GM06990 (cell line): Measurements from ENCODE around the gene GDPD4.
"Not testable (repeated sequence)": the region's sequence is repeated elsewhere in the genome, so short reads cannot be mapped to it uniquely, and the experiment has no call there.

Source experiments
- DNase-seq: peaks from one replicate; pipeline ENCODE4 v3.0.0-alpha.2; 2011; ENCODE audit not compliant: insufficient read length; ENCODE audit errors: extremely low read depth
- H3K27me3 ChIP-seq: replicated peaks from 2 replicates; pipeline ENCODE4 v1.6.0; 2011; ENCODE audit warnings: low read length; ENCODE audit not compliant: control insufficient read depth, insufficient read depth
- H3K36me3 ChIP-seq: 2 replicates; pipeline ENCODE4 v1.5.1; 2011; ENCODE audit warnings: low read length; ENCODE audit not compliant: control insufficient read depth, insufficient read depth
- H3K4me3 ChIP-seq: replicated peaks from 2 replicates; pipeline ENCODE4 v1.5.1; 2011; ENCODE audit warnings: low read depth, mild to moderate bottlenecking, control low read depth, low read length
- TF ChIP-seq, protein P1 (sequence below): IDR thresholded peaks from 2 replicates; pipeline ENCODE4 v1.5.1; 2011; ENCODE audit warnings: low read length, control low read depth, mild to moderate bottlenecking, inconsistent platforms; ENCODE audit not compliant: insufficient read depth, poor library complexity, severe bottlenecking

The GDPD4 gene

DNA sequence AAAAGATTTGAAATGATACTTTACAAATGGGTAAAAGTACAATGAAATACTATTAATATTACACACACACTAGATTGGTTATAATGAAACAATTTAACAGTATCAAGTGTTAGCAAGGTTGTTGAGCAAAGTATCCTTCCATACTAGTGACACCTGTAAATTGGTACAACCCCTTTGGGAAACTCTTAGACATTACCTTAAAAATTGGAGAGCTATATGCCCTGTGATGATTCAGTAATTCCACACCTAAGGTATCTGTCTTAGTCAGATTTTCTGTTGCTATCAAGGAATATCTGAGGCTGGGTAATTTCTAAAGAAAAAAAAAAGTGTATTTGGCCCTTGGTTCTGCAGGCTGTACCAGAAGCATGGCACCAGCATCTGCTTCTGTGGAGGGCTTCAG is 7.4 kb upstream of the GDPD4 start:
- DNase-seq: no peak
- H3K27me3 ChIP-seq: no peaks in the 10 kb centered on the region; the same call in 1 of the 2 replicates

DNA sequence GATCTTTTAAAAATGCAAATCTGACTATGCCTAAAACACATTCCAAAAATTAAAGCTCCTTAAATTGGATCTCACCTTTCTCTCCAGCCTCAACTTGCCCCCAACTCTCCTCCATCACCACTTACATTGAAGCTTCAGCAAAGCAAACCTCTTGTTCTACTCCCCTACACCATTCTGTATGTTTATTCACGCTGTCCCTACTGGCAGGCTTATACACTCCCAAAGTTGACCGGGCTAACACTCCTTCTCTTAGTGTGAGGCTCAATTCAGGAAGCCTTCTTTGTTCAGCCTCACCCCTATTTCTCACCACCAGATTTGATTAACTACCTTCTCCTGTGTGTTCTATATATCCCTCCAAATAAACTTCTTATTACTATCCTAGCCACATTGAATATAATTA is 1.8 kb upstream of the GDPD4 start:
- Histone ChIP-seq H3K27me3 (no peaks in the 10 kb centered on the region), H3K36me3 (no peaks in the 10 kb centered on the region), H3K4me3 (no peak overlapping the region)
- DNase-seq: no peak
- TF ChIP-seq, protein P1, sequence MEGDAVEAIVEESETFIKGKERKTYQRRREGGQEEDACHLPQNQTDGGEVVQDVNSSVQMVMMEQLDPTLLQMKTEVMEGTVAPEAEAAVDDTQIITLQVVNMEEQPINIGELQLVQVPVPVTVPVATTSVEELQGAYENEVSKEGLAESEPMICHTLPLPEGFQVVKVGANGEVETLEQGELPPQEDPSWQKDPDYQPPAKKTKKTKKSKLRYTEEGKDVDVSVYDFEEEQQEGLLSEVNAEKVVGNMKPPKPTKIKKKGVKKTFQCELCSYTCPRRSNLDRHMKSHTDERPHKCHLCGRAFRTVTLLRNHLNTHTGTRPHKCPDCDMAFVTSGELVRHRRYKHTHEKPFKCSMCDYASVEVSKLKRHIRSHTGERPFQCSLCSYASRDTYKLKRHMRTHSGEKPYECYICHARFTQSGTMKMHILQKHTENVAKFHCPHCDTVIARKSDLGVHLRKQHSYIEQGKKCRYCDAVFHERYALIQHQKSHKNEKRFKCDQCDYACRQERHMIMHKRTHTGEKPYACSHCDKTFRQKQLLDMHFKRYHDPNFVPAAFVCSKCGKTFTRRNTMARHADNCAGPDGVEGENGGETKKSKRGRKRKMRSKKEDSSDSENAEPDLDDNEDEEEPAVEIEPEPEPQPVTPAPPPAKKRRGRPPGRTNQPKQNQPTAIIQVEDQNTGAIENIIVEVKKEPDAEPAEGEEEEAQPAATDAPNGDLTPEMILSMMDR: no peak

More for the DNA sequence above, 7.4 kb upstream of the GDPD4 start:
- Histone ChIP-seq H3K4me3 (no peak overlapping the region), H3K36me3 (no peaks in the 10 kb centered on the region)
- TF ChIP-seq, protein P1: no peak

DNA sequence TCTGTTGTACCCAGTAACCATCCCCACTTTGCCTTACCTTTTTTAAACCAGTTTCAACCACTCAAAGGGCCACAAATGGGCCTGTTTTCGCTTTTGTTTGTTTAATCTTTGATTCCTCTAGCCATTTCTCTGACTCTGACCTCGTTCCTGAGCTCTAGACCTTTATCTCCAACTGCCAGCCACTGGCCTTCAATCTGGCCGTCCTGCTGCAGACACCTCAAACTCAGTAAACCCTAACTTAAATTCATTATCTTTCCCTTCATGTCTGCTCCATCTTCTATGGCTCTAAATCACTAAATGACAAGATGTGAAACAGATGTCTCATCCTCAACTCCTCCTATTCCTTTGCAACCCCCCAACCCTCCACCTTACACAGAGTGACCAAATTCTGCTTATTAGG is 1.3 kb upstream of the GDPD4 start:
- DNase-seq: no peak
- TF ChIP-seq, protein P1: no peak

DNA sequence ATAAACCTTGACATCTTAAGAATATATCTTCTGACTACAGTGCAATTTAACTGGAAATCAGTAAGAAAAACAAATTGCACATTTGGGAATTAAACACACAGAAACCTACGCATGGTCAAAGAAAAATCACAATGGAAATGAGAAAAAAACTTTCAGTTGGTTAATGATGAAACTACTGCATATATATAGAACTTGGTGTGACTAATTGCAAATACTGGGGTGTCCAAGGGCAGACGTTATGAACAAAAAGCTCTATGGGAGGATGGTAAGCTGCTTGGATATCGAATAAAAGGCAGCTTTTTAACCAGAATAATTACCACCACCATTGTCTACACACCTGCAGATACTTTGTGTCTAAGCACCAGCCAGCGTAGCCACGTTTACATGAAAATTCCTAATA is 791 bp downstream of the GDPD4 start:
- H3K36me3 ChIP-seq: no peaks in the 10 kb centered on the region
- DNase-seq: no peak
- TF ChIP-seq, protein P1: no peak
- no peak overlapping the region for H3K4me3 ChIP-seq
- no peaks in the 10 kb centered on the region for H3K27me3 ChIP-seq

More for the DNA sequence above, 1.3 kb upstream of the GDPD4 start:
- Histone ChIP-seq H3K4me3 (no peak overlapping the region), H3K36me3 (no peaks in the 10 kb centered on the region), H3K27me3 (no peaks in the 10 kb centered on the region)

- not testable (repeated sequence) for H3K36me3 ChIP-seq, H3K27me3 ChIP-seq, DNase-seq, H3K4me3 ChIP-seq
These were observed 1.5 kb downstream of the GDPD4 start for GRCh38 chr11:77300028-77300427.

DNA sequence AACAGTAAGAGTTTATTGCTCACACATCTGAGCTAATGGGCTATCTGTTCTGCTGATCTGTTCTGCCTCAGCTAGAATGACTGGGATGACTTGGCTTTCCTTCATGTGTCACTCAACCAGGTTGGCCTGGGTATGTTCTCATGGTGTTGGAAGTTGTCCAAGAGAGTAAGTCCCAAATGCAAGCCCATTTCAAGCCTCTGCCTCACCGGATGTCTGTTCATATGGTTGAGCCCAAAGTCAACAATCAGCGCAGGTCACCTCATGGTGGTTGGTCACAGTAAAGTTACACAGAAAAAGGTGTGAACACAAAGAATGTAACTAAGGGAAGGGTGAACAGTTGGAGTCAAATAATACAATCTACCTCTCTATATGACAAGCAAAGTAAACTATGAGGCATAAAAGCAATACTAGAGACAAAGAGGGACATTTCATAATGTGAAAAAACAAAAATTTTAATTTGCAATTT is 1.9 kb downstream of the GDPD4 start:
- H3K36me3 ChIP-seq: no peaks in the 10 kb centered on the region
- DNase-seq: no peak
- H3K4me3 ChIP-seq: no peak overlapping the region
- TF ChIP-seq, protein P1: no peak
- H3K27me3 ChIP-seq: no peaks in the 10 kb centered on the region
